Measurements from ENCODE around the gene ABTB1.

DNA sequence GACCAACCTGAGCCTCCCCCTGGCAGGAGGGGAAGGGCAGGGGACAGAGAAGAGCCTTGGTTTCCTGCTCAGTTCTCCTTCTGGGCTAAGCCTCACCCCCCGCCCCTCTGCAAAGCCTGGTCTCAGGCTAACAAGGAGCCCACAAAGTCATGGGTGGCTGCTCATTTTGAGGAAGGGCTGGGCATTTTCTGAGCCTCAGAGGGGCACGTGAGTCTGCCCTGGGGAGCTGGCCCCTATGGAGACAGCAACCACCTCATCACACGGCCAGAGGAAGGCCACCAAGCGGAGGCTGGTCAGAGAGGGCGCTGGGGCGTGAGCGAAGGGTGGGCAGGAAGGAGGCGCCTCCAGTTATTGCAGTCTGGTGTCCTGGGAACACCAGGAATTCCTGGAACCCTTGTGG is 18.7 kb downstream of the ABTB1 start:
- TF ChIP-seq CTCF (IDR thresholded peaks at IDR 0.05; ENCODE audit: poor library complexity, severe bottlenecking) (no peak), EZH2 (IDR thresholded peaks at IDR 0.05; ENCODE audit: borderline replicate concordance, insufficient read depth, low read length, poor library complexity, severe bottlenecking) (no peak), POLR2AphosphoS5 (IDR thresholded peaks at IDR 0.05) (no peak), EP300 (conservative IDR thresholded peaks at IDR 0.05; ENCODE audit: poor library complexity, severe bottlenecking) (no peak), MXI1 (conservative IDR thresholded peaks at IDR 0.05; ENCODE audit: poor library complexity, severe bottlenecking) (no peak), RAD21 (conservative IDR thresholded peaks at IDR 0.05) (no peak)
- TF ChIP-seq, protein P1, sequence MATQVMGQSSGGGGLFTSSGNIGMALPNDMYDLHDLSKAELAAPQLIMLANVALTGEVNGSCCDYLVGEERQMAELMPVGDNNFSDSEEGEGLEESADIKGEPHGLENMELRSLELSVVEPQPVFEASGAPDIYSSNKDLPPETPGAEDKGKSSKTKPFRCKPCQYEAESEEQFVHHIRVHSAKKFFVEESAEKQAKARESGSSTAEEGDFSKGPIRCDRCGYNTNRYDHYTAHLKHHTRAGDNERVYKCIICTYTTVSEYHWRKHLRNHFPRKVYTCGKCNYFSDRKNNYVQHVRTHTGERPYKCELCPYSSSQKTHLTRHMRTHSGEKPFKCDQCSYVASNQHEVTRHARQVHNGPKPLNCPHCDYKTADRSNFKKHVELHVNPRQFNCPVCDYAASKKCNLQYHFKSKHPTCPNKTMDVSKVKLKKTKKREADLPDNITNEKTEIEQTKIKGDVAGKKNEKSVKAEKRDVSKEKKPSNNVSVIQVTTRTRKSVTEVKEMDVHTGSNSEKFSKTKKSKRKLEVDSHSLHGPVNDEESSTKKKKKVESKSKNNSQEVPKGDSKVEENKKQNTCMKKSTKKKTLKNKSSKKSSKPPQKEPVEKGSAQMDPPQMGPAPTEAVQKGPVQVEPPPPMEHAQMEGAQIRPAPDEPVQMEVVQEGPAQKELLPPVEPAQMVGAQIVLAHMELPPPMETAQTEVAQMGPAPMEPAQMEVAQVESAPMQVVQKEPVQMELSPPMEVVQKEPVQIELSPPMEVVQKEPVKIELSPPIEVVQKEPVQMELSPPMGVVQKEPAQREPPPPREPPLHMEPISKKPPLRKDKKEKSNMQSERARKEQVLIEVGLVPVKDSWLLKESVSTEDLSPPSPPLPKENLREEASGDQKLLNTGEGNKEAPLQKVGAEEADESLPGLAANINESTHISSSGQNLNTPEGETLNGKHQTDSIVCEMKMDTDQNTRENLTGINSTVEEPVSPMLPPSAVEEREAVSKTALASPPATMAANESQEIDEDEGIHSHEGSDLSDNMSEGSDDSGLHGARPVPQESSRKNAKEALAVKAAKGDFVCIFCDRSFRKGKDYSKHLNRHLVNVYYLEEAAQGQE (IDR thresholded peaks at IDR 0.05; ENCODE audit: borderline replicate concordance): no peak
